Colonic mucosa (tissue), 4 donors: ENCODE data around the gene RAB7A. TPM values are rescaled to one million over a fixed set of nuclear protein-coding genes. Genes with fewer than 3 reads are reported as not detected.

Experiments
- DNase-seq: peaks from one replicate; pipeline ENCODE4 v3.0.0-alpha.2; 2020
- H3K27ac ChIP-seq: fragments of 200-600 bp; one replicate; pipeline ENCODE4 v1.8.0; 2021
- H3K27me3 ChIP-seq: fragments of 200-600 bp; one replicate; pipeline ENCODE4 v1.8.0; 2021
- H3K36me3 ChIP-seq: fragments of 200-600 bp; one replicate; pipeline ENCODE4 v1.8.0; 2021
- H3K4me1 ChIP-seq: fragments of 200-600 bp; one replicate; pipeline ENCODE4 v1.8.0; 2021; ENCODE audit warnings: mild to moderate bottlenecking
- H3K4me3 ChIP-seq: fragments of 200-600 bp; one replicate; pipeline ENCODE4 v1.8.0; 2021
- H3K9ac ChIP-seq, 2 donors: one replicate each; pipeline ENCODE4 v1.7.0; 2013; ENCODE audit warnings: control low read depth in 2 of 2, low read depth in 2 of 2, low read length in 2 of 2
- H3K9me3 ChIP-seq: fragments of 200-600 bp; one replicate; pipeline ENCODE4 v1.8.0; 2021
- intact Hi-C: fragments of 100-400 bp; cut with DNase I; formaldehyde crosslinking; loops from one replicate; pipeline ENCODE4 v1.14.1; 2022
- total RNA-seq, 2 donors: library from RNA; stranded (reverse); fragmentation: NEBNext Ultra II Directional in 1 of 2; extraction: Animal tissue kit (Norgen Biotek cat#: 25700) in 1 of 2; gene quantifications; one replicate each; pipeline ENCODE4 v1.2.1, GENCODE V29; 2021
- TF ChIP-seq, protein P1 (sequence below): fragments of 200-600 bp; IDR thresholded peaks from one replicate; pipeline ENCODE4 v1.8.0; 2022; ENCODE audit warnings: antibody characterized with exemption, mild to moderate bottlenecking
- donor health status: healthy.
- donor health status: DM: no; HTN: no; CAD: no.
- donor health status: DM: no; HTN: no; CAD: no.

The RAB7A gene
- total RNA-seq, 2 donors from 2014 or later, result 221 to 272 TPM

DNA sequence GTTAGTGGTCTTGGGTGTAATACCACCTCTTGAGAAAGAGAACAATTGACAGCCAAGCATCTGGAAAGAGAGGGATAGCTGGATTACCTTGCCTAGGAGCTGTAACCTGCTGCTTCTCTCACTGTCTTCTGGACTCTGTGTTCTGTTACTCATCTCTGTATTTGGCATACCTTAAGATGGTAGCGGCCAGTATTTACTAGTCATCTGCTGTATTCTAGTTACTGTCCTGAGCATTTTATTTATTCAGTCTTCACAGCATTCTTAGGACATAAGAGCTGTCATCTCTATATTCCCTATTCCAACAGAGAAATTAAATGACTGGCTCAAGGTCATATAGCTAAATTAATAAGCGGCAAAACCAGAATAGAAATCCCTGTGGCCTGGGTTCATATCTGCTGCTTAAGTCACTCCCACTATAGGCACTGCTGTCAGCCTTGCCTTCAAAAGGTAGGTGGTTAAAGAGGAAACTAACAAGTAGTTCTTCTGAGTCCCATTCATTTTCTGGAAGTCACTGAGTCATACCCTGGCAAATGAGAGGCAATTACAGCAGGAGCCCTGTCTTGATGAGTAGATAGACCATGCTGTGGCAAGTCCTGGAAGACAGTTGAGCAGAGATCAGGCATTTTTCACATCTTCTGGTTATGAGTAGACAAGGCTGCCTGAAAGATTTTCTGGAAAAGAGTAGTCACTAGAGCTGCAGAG lies 68.2 kb downstream of the RAB7A start:
- DNase-seq, result no peak
- intact Hi-C loops, result loop anchor here (2.0 to 10.0 kb wide), 2 partner anchors 113 to 179 kb away; no protein-coding TSS in a partner anchor
- peaks cover 4% of the 10 kb centered on the region for H3K36me3 ChIP-seq
- H3K9me3 ChIP-seq, result no peaks in the 10 kb centered on the region
- no peak overlapping the region for H3K9ac ChIP-seq
- no peaks in the 10 kb centered on the region for H3K27me3 ChIP-seq
- TF ChIP-seq, protein P1, sequence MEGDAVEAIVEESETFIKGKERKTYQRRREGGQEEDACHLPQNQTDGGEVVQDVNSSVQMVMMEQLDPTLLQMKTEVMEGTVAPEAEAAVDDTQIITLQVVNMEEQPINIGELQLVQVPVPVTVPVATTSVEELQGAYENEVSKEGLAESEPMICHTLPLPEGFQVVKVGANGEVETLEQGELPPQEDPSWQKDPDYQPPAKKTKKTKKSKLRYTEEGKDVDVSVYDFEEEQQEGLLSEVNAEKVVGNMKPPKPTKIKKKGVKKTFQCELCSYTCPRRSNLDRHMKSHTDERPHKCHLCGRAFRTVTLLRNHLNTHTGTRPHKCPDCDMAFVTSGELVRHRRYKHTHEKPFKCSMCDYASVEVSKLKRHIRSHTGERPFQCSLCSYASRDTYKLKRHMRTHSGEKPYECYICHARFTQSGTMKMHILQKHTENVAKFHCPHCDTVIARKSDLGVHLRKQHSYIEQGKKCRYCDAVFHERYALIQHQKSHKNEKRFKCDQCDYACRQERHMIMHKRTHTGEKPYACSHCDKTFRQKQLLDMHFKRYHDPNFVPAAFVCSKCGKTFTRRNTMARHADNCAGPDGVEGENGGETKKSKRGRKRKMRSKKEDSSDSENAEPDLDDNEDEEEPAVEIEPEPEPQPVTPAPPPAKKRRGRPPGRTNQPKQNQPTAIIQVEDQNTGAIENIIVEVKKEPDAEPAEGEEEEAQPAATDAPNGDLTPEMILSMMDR, result no peak
- H3K4me3 ChIP-seq, result no peak overlapping the region
- H3K27ac ChIP-seq, result peak overlapping the region; percentile 21
- peaks cover 6% of the 10 kb centered on the region for H3K4me1 ChIP-seq

DNA sequence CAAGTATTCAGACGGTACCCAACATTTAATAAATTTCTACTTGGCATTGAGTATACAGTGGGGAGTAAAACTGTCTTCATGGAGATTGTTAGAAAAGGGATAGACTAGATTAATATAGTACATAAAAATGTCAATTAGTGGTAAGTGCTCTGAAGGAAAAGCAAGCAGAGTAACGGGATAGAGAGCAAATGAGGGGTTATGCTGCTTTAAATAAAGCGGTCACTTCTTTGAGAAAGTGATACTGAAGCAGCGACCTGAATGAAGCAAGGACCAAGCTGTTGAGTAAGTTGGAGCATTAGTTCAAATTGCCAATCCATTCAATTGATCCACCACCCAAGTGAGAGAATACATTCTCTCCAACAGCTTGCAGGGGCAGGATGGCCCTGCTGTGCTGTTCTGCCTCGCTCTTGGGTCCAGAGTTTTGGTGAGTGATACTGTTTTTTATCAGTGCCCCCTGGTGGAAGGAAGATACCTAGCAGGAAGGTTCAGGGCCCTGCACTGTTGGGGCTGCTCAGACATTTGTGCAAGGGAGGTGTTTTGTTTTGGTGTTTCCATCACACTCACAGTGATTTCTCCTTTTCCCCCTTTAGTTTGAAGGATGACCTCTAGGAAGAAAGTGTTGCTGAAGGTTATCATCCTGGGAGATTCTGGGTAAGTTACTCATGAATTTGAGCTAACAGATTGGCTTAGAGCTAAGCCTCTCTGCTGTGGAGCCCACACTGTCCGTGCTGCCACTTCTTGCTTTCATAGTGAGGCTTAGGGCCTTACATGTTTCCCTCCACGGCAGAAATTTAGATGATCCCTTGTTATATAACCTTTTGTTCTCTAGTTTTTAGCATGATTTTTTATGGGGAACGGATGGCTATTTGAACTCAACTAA lies 69.0 kb downstream of the RAB7A start:
- TF ChIP-seq, protein P1, result peak; percentile 80
- Histone ChIP-seq H3K27me3 (no peaks in the 10 kb centered on the region), H3K9me3 (no peaks in the 10 kb centered on the region), H3K4me3 (no peak overlapping the region), H3K9ac (no peak overlapping the region), H3K36me3 (peaks cover 4% of the 10 kb centered on the region), H3K4me1 (peaks cover 6% of the 10 kb centered on the region), H3K27ac (peak overlapping the region; percentile 21)
- peak; percentile 71 for DNase-seq
- intact Hi-C loops, result loop anchor here (2.0 to 10.0 kb wide), 2 partner anchors 114 to 180 kb away; no protein-coding TSS in a partner anchor

DNA sequence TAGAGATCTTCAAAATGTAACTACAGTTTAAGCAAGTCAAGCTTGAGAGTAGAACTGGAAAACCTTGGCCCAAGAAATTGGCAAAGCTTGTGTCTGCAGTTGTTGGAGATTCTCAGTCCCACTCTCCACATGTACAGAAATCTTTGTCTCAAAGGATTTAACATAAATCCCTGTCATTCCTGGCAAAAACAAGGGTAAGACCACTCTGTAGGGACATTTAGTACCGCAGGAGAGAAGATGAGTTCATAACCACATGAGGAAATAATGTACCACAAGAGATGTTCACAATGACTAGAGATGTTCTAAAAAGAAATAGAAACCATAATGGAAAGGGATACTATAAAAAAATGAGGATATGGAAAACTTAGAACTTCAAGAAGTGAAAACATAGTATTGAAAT lies 73.7 kb downstream of the RAB7A start:
- H3K4me3 ChIP-seq, result no peak overlapping the region
- no peak overlapping the region for H3K9ac ChIP-seq
- peaks cover 10% of the 10 kb centered on the region for H3K4me1 ChIP-seq
- no peaks in the 10 kb centered on the region for H3K27me3 ChIP-seq
- DNase-seq, result no peak
- H3K27ac ChIP-seq, result no peak overlapping the region
- H3K9me3 ChIP-seq, result no peaks in the 10 kb centered on the region
- TF ChIP-seq, protein P1, result no peak
- intact Hi-C loops, result loop anchor here (10.0 kb wide), 1 partner anchor 185 kb away; no protein-coding TSS in a partner anchor
- H3K36me3 ChIP-seq, result peaks cover 4% of the 10 kb centered on the region

DNA sequence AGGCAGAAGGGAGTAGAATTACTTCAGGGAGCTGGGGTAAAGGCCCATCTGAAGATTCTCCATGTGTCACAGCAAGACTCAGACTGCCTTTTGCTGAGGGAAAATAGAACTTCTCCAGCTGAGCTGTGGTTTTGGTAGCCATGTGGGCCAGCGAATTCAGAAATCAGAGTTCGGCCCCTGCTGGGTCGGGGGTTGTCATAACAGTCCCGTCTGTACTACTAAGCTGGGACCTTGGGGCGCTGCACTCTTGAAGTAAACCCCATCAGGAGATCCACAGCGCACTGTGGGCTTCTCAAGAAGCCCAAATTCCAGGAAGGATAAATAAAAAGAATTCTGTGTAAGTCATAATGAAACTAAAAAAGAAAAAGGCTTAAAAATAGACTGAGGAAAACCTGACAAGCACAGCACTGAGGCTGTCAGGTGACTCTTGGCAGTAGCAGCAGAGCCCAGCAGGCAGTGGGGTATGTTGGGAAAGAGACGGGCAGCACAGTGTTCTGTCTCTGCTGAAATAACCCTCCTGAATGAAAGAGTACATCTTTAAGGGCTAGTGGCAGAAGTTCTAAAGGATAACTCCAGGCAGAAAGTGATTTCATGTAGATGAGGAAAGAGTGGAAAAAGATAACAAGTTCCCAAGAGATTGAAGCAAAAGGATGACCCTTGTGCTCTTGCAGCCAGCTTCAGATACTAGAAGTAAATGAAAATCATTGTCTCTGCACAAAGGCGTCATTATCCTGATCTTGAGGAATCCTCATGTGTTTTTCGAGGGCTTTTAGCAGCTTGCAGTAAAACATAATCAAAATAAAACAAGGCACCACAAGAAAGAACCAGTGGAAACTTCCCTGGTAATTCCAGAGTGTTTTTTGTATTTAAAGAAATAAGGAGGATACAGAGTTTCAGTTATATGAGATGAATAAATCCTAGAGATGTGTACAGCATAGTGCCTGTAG lies 74.5 kb downstream of the RAB7A start:
- Histone ChIP-seq H3K4me3 (no peak overlapping the region), H3K4me1 (peaks cover 11% of the 10 kb centered on the region), H3K27ac (no peak overlapping the region), H3K9ac (no peak overlapping the region), H3K9me3 (no peaks in the 10 kb centered on the region), H3K36me3 (peaks cover 4% of the 10 kb centered on the region), H3K27me3 (no peaks in the 10 kb centered on the region)
- TF ChIP-seq, protein P1, result no peak
- intact Hi-C loops, result no loop called here
- no peak for DNase-seq
